ENCODE measurements around the gene CPXM2. TPM values are rescaled to one million over a fixed set of nuclear protein-coding genes. Genes with fewer than 3 reads are reported as not detected.

The CPXM2 gene
- total and polyA plus RNA-seq, 2 experiments from 2014 or later: 14.8 to 19.8 TPM

GRCh38 chr10:123761666-123762230 lies 129.9 kb downstream of the CPXM2 start:
- H3K4me3 ChIP-seq: no peak overlapping the region
- DNase-seq: no peak
- H3K27me3 ChIP-seq (replicated peaks; ENCODE audit: insufficient read depth): no peaks in the 10 kb centered on the region
- H4K20me1 ChIP-seq (ENCODE audit: insufficient read depth): no peaks in the 10 kb centered on the region
- 84 to 85% methylated on average over 22 to 23 of the region's 23 CpGs for WGBS, 2 experiments (ENCODE audit: low coverage in 1 of 2, low lambda C conversion rate in 2 of 2, missing lambda C conversion rate in 2 of 2)
- H3K9ac ChIP-seq: no peak overlapping the region
- no peaks in the 10 kb centered on the region for H3K79me2 ChIP-seq (ENCODE audit: insufficient read depth)
- TF ChIP-seq EZH2 (IDR thresholded peaks at IDR 0.05; ENCODE audit: insufficient read depth, poor library complexity, severe bottlenecking) (no peak), EZH2phosphoT487 (IDR thresholded peaks at IDR 0.05; ENCODE audit: insufficient read depth, low read depth) (no peak)
- no peaks in the 10 kb centered on the region for H3K4me1 ChIP-seq (ENCODE audit: insufficient read depth)
- H3K4me2 ChIP-seq (ENCODE audit: unreplicated experiment): no peak overlapping the region
- no peaks in the 10 kb centered on the region for H3K9me2 ChIP-seq (ENCODE audit: insufficient read depth)
- no peak overlapping the region for H2AFZ ChIP-seq
- H3K36me3 ChIP-seq (ENCODE audit: low read depth): no peaks in the 10 kb centered on the region
- no peaks in the 10 kb centered on the region for H3K9me3 ChIP-seq (ENCODE audit: low read depth)
- in situ Hi-C loops (cut with MboI): no loop called here
- no peak overlapping the region for H3K27ac ChIP-seq
- no peaks in the 10 kb centered on the region for H3F3A ChIP-seq (ENCODE audit: insufficient read depth)

- no peak for DNase-seq
- Histone ChIP-seq H2AFZ (no peak overlapping the region), H3K9me3 (ENCODE audit: low read depth) (no peaks in the 10 kb centered on the region), H3F3A (ENCODE audit: insufficient read depth) (no peaks in the 10 kb centered on the region), H3K27ac (no peak overlapping the region), H4K20me1 (ENCODE audit: insufficient read depth) (no peaks in the 10 kb centered on the region), H3K36me3 (ENCODE audit: low read depth) (no peaks in the 10 kb centered on the region), H3K4me1 (ENCODE audit: insufficient read depth) (no peaks in the 10 kb centered on the region), H3K4me3 (no peak overlapping the region), H3K27me3 (replicated peaks; ENCODE audit: insufficient read depth) (no peaks in the 10 kb centered on the region), H3K4me2 (ENCODE audit: unreplicated experiment) (no peak overlapping the region), H3K9ac (no peak overlapping the region), H3K9me2 (ENCODE audit: insufficient read depth) (no peaks in the 10 kb centered on the region), H3K79me2 (ENCODE audit: insufficient read depth) (no peaks in the 10 kb centered on the region)
- in situ Hi-C loops (cut with MboI): no loop called here
- TF ChIP-seq EZH2 (IDR thresholded peaks at IDR 0.05; ENCODE audit: insufficient read depth, poor library complexity, severe bottlenecking) (no peak), EZH2phosphoT487 (IDR thresholded peaks at IDR 0.05; ENCODE audit: insufficient read depth, low read depth) (no peak)
- 86 to 87% methylated on average over 10 of the region's 10 CpGs for WGBS, 2 experiments (ENCODE audit: low coverage in 1 of 2, low lambda C conversion rate in 2 of 2, missing lambda C conversion rate in 2 of 2)
These were observed 130.6 kb downstream of the CPXM2 start for GRCh38 chr10:123761038-123761428.

GRCh38 chr10:123760356-123761037 lies 131.1 kb downstream of the CPXM2 start:
- no peaks in the 10 kb centered on the region for H3K27me3 ChIP-seq (replicated peaks; ENCODE audit: insufficient read depth)
- H3K4me2 ChIP-seq (ENCODE audit: unreplicated experiment): no peak overlapping the region
- no peak for TF ChIP-seq EZH2 (IDR thresholded peaks at IDR 0.05; ENCODE audit: insufficient read depth, poor library complexity, severe bottlenecking)
- no peak for TF ChIP-seq EZH2phosphoT487 (IDR thresholded peaks at IDR 0.05; ENCODE audit: insufficient read depth, low read depth)
- H3K4me3 ChIP-seq: no peak overlapping the region
- no peaks in the 10 kb centered on the region for H3K4me1 ChIP-seq (ENCODE audit: insufficient read depth)
- H3K36me3 ChIP-seq (ENCODE audit: low read depth): no peaks in the 10 kb centered on the region
- no peak overlapping the region for H3K9ac ChIP-seq
- no peaks in the 10 kb centered on the region for H4K20me1 ChIP-seq (ENCODE audit: insufficient read depth)
- H2AFZ ChIP-seq: no peak overlapping the region
- no peaks in the 10 kb centered on the region for H3K79me2 ChIP-seq (ENCODE audit: insufficient read depth)
- H3K9me3 ChIP-seq (ENCODE audit: low read depth): no peaks in the 10 kb centered on the region
- in situ Hi-C loops (cut with MboI): no loop called here
- no peaks in the 10 kb centered on the region for H3F3A ChIP-seq (ENCODE audit: insufficient read depth)
- DNase-seq: no peak
- no peak overlapping the region for H3K27ac ChIP-seq
- H3K9me2 ChIP-seq (ENCODE audit: insufficient read depth): no peaks in the 10 kb centered on the region
- 68 to 74% methylated on average over 10 of the region's 10 CpGs for WGBS, 2 experiments (ENCODE audit: low coverage in 1 of 2, low lambda C conversion rate in 2 of 2, missing lambda C conversion rate in 2 of 2)

- Histone ChIP-seq H3K9me3 (ENCODE audit: low read depth) (no peaks in the 10 kb centered on the region), H3K4me1 (ENCODE audit: insufficient read depth) (no peaks in the 10 kb centered on the region), H3K27ac (no peak overlapping the region), H3F3A (ENCODE audit: insufficient read depth) (no peaks in the 10 kb centered on the region), H4K20me1 (ENCODE audit: insufficient read depth) (no peaks in the 10 kb centered on the region), H2AFZ (no peak overlapping the region), H3K4me3 (no peak overlapping the region), H3K79me2 (ENCODE audit: insufficient read depth) (no peaks in the 10 kb centered on the region), H3K36me3 (ENCODE audit: low read depth) (no peaks in the 10 kb centered on the region), H3K9ac (no peak overlapping the region), H3K9me2 (ENCODE audit: insufficient read depth) (no peaks in the 10 kb centered on the region), H3K4me2 (ENCODE audit: unreplicated experiment) (no peak overlapping the region), H3K27me3 (replicated peaks; ENCODE audit: insufficient read depth) (no peaks in the 10 kb centered on the region)
- no peak for TF ChIP-seq EZH2phosphoT487 (IDR thresholded peaks at IDR 0.05; ENCODE audit: insufficient read depth, low read depth)
- in situ Hi-C loops (cut with MboI): no loop called here
- WGBS, 2 experiments (ENCODE audit: low coverage in 1 of 2, low lambda C conversion rate in 2 of 2, missing lambda C conversion rate in 2 of 2): 67 to 69% methylated on average over 8 of the region's 8 CpGs
- no peak for DNase-seq
These were observed 132.0 kb downstream of the CPXM2 start for GRCh38 chr10:123759501-123760031.
